HG02798 (cell line): Measurements from ENCODE around the gene LRRC28.

Source experiments
- ATAC-seq: cut with Tn5 transposase; IDR thresholded peaks from one replicate; pipeline ENCODE4 v1.9.1; 2021; ENCODE audit warnings: mild to moderate bottlenecking; ENCODE audit not compliant: unreplicated experiment, poor library complexity

Gene LRRC28

GRCh38 chr15:99412082-99412481 lies 160.8 kb downstream of the LRRC28 start:
- no peak for ATAC-seq

DNA sequence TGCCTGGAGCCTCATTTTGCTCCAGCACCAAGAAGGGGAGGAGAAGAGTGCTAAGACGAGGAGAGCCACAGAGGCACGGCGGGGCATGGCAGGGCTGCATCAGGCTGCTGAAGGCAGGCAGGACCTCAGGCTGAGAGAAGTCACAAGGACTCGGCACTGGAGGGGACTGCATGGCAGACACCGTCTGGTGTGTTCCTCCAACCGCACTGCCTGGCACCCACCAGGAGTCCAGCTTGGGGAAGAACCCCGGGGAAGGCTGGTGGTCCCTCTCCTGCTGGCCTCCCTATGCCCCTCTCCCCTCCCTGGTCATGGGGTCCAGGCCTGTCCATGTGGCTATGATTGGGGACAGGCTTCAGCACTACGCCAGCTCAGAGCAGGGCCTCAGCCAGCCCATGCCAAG lies 161.3 kb downstream of the LRRC28 start:
- ATAC-seq: no peak

- ATAC-seq: no peak
These were observed 162.9 kb downstream of the LRRC28 start for GRCh38 chr15:99413955-99414754.

DNA sequence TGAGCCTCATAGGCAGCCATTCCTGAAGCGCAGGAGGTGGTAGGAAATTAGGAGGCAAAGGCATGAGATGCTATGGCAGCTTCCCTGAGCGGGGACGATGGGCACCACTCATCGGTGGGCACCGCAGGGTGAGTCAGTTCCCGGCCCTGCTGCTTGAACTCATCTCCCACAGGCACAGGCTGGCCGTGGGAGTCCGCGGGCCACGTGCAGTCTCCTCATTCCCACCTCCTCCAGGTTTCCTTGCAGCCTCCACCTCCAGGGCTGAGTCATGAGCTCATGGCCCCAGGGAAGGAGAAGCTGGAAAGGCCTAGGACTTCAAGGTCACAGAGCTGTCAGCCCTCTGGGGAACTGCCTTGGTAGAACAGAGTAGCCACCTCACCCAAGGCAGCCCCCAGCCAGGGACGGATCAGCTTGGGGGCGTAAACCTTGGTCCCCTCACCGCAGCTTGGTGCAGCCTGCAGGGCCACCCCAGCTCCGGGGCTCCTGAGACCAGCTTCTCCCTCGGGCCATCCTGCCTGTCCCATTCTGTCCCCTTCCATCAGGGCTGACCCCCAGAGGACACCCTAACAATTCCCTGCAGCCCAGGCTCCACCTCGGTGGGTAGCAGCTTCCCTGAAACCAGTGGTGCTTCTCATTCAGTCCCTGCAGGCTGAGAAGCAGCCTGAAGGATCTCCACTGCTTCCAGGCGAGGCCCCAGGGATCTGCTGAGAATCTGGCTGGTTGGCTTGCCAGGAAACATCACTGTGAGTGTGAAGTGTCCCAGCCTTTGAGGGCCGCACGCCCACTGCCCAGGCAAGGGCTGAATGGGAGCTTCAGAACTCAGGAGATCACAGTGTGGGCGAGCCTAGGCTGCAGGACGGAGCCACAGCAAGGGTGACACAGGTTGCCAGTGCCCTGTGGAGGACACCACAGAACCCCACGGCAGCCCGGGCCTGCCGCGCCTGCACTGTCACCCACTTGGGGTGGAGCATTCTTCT lies 163.8 kb downstream of the LRRC28 start:
- ATAC-seq: no peak

- no peak for ATAC-seq
These were observed 165.2 kb downstream of the LRRC28 start for GRCh38 chr15:99416191-99417188.

DNA sequence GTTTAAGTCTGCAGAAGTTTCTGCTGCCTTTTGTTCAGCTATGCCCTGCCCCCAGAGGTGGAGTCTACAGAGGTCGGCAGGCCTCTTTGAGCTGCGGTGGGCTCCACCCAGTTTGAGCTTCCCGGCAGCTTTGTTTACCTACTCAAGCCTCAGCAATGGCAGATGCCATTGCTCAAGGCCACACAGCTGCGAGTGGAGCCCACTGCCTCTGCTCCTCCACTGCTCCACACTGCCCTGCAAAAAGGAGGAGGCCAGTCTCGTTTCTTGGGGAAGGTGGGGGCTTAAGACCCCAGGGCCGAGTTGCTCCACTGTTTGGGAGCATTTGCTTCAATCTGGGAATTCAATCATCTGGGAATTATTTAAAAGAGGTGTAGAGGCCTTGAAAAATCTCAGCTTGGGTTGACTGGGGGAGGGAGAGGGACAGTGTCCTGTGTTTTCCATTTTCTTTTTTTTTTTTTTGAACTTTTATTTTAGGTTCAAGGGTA lies 169.9 kb downstream of the LRRC28 start:
- no peak for ATAC-seq

DNA sequence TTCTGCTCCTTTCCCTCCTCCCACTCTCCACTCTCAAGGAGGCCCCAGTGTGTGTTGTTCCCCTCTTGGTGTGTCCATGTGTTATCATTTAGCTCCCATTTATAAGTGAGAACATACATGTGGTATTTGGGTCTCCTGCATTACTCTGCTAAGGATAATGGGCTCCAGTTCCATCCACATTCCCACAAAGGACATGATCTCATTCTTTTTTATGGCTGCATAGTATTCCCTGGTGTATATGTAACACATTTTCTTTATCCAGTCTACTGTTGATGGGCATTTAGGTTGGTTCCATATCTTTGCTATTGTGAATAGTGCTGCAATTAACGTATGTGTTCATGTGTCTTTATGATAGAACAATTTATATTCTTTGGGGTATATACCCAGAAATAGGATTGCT lies 170.5 kb downstream of the LRRC28 start:
- ATAC-seq: no peak

GRCh38 chr15:99423186-99424130 lies 172.2 kb downstream of the LRRC28 start:
- no peak for ATAC-seq

- no peak for ATAC-seq
These were observed 172.9 kb downstream of the LRRC28 start for GRCh38 chr15:99424131-99424571.

DNA sequence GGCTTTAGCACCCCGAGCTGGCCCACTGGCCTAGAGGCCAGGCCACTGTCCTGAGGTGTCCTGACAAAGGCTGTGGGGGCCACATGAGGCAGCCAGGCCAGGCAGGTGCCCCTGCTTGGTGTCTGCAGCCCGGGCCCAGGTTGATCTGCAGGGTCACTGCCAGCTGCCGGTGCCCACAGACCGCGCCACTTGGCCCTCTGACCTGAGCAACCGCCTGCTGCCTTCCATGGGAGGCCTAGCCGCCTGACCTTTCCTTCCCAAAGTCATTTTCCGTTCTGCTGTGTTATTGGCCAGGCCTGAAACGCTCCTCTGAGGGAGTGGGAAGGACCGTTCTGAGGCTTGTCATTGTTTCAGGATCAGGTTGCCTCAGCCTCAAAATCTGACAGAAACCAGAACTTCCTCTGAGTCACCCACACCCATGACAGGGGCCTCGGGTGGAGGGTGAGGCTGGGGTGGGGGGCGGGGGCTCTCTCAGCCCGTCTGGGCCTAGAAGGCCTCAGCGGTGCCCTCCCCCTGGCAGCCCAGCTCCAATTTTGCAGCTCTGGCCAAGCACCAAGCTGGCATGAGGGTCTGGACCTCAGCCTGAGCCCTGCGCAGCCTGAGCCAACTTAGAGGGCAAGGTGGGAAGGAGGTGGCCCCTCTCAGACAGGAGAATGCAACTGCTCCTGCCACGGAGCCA lies 173.8 kb downstream of the LRRC28 start:
- ATAC-seq: peak; percentile 82

- no peak for ATAC-seq
These were observed 174.5 kb downstream of the LRRC28 start for GRCh38 chr15:99425657-99426301.

DNA sequence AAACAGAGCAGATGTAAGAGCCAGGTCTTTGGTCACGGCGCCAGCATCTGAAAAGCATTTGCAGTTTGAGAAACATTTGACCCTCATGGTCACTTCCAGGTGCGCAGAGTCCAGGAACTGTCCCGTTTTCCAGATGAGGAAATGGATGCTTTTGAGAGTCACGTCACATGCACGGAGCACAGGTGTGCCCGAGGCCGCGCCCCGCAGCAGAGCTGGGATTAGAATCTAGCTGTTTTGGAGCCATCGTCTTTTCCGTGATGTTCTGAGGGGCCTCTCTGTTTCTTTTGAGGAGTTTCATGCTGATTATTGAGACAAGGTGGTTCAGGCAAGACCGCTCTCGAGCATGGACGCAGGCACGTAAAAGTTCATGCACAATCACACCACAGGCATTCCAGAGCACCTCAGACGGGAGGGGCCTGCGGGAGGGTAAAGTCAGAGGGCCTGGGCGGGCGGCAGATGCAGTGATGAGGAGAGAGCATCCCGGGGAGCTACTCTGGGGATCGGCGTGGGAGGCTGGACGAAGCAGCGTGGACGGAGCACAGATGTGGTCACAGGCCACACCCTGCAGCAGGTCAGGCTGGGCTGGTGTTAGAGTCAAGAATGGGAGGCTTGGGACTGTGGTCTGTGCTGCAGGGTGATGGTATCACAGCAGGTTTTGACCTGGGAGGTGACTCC lies 175.3 kb downstream of the LRRC28 start:
- no peak for ATAC-seq

GRCh38 chr15:99427210-99427609 lies 175.9 kb downstream of the LRRC28 start:
- ATAC-seq: no peak

DNA sequence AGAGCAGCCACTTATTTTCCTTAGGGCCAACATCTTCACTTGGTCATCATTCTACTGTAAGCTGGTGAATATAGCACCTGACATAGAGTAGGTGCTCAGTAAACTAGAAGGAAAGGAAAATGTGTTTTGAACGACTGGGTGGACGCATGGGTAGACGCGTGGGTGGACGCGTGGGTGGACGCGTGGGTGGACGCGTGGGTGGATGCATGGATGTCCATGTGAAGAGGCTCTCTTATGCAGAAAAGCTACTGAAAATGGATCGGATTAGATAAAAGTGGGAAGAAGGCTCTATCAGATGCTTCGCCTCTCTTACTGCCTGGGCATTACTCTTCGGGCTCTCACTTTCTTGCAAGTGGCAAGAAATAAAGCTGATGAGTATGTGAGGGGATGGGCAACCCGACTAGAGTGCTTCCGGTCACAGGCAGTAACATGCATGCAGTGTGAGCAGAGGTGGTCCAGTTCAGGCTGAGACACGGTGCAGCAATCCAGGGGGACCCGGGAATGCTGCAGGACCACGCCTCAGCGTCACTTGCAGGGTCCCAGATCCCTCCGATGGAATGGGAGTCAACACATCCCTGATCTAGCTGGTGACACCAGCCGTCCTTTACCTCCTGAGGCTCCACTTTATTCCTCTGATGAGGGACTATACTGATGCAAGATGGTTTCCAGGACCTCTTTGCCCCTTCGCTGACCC lies 176.5 kb downstream of the LRRC28 start:
- no peak for ATAC-seq

GRCh38 chr15:99429681-99430081 lies 178.4 kb downstream of the LRRC28 start:
- no peak for ATAC-seq

- ATAC-seq: no peak
These were observed 179.7 kb downstream of the LRRC28 start for GRCh38 chr15:99430881-99431401.
